ENCODE results near the gene SIRT3. TPM values are rescaled to one million over a fixed set of nuclear protein-coding genes. Genes with fewer than 3 reads are reported as not detected.
"Not testable (repeated sequence)": the region's sequence is repeated elsewhere in the genome, so short reads cannot be mapped to it uniquely, and the experiment has no call there.

Gene SIRT3
- total RNA-seq, 4 donors from 2014 or later: 12.7 to 24.1 (median 17.3) TPM

GRCh38 chr11:199004-199581 is 37.0 kb downstream of the SIRT3 start:
- peaks cover 0 to 20% (median 0%) of the 10 kb centered on the region in 3 donors for H3K4me1 ChIP-seq
- TF ChIP-seq POLR2A (IDR thresholded peaks at IDR 0.05) (no peak), EP300 (IDR thresholded peaks at IDR 0.05) (no peak), POLR2AphosphoS5 (IDR thresholded peaks at IDR 0.05) (no peak)
- TF ChIP-seq, protein P1, sequence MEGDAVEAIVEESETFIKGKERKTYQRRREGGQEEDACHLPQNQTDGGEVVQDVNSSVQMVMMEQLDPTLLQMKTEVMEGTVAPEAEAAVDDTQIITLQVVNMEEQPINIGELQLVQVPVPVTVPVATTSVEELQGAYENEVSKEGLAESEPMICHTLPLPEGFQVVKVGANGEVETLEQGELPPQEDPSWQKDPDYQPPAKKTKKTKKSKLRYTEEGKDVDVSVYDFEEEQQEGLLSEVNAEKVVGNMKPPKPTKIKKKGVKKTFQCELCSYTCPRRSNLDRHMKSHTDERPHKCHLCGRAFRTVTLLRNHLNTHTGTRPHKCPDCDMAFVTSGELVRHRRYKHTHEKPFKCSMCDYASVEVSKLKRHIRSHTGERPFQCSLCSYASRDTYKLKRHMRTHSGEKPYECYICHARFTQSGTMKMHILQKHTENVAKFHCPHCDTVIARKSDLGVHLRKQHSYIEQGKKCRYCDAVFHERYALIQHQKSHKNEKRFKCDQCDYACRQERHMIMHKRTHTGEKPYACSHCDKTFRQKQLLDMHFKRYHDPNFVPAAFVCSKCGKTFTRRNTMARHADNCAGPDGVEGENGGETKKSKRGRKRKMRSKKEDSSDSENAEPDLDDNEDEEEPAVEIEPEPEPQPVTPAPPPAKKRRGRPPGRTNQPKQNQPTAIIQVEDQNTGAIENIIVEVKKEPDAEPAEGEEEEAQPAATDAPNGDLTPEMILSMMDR (IDR thresholded peaks at IDR 0.05): no peak
- H3K36me3 ChIP-seq: peaks cover 0 to 43% of the 10 kb centered on the region in 2 donors
- WGBS, 2 donors (ENCODE audit: low coverage in 1 of 2): 62 to 100% methylated on average over 1 to 4 of the region's 13 CpGs
- H3K27ac ChIP-seq: no peak overlapping the region
- H3K4me3 ChIP-seq: no peak overlapping the region
- no peak for ATAC-seq
- no peaks in the 10 kb centered on the region for H3K27me3 ChIP-seq
- H3K9me3 ChIP-seq: no peaks in the 10 kb centered on the region

GRCh38 chr11:198236-198806 is 37.8 kb downstream of the SIRT3 start:
- Histone ChIP-seq H3K9me3 (no peaks in the 10 kb centered on the region), H3K4me3 (no peak overlapping the region), H3K27ac (no peak overlapping the region), H3K4me1 (peaks cover 0 to 12% (median 0%) of the 10 kb centered on the region in 3 donors), H3K27me3 (no peaks in the 10 kb centered on the region), H3K36me3 (peaks cover 0 to 35% of the 10 kb centered on the region in 2 donors)
- no peak for ATAC-seq
- no peak for TF ChIP-seq POLR2A (IDR thresholded peaks at IDR 0.05)
- no peak for TF ChIP-seq EP300 (IDR thresholded peaks at IDR 0.05)
- TF ChIP-seq POLR2AphosphoS5 (IDR thresholded peaks at IDR 0.05): no peak
- TF ChIP-seq, protein P1 (IDR thresholded peaks at IDR 0.05): no peak
- no CpG with 5 or more reads among the region's 21 CpGs for WGBS, 2 donors (ENCODE audit: low coverage in 1 of 2)

GRCh38 chr11:197741-198235 is 38.4 kb downstream of the SIRT3 start:
- no peaks in the 10 kb centered on the region for H3K27me3 ChIP-seq
- H3K27ac ChIP-seq: no peak overlapping the region
- TF ChIP-seq POLR2A (IDR thresholded peaks at IDR 0.05) (no peak), POLR2AphosphoS5 (IDR thresholded peaks at IDR 0.05) (no peak), EP300 (IDR thresholded peaks at IDR 0.05) (no peak)
- TF ChIP-seq, protein P1 (IDR thresholded peaks at IDR 0.05): no peak
- H3K4me1 ChIP-seq: peaks cover 0 to 9% (median 0%) of the 10 kb centered on the region in 3 donors
- H3K4me3 ChIP-seq: no peak overlapping the region
- no peaks in the 10 kb centered on the region for H3K9me3 ChIP-seq
- ATAC-seq: no peak
- peaks cover 0 to 30% of the 10 kb centered on the region in 2 donors for H3K36me3 ChIP-seq
- 81 to 93% methylated on average over 2 to 3 of the region's 9 CpGs for WGBS, 2 donors (ENCODE audit: low coverage in 1 of 2)

DNA sequence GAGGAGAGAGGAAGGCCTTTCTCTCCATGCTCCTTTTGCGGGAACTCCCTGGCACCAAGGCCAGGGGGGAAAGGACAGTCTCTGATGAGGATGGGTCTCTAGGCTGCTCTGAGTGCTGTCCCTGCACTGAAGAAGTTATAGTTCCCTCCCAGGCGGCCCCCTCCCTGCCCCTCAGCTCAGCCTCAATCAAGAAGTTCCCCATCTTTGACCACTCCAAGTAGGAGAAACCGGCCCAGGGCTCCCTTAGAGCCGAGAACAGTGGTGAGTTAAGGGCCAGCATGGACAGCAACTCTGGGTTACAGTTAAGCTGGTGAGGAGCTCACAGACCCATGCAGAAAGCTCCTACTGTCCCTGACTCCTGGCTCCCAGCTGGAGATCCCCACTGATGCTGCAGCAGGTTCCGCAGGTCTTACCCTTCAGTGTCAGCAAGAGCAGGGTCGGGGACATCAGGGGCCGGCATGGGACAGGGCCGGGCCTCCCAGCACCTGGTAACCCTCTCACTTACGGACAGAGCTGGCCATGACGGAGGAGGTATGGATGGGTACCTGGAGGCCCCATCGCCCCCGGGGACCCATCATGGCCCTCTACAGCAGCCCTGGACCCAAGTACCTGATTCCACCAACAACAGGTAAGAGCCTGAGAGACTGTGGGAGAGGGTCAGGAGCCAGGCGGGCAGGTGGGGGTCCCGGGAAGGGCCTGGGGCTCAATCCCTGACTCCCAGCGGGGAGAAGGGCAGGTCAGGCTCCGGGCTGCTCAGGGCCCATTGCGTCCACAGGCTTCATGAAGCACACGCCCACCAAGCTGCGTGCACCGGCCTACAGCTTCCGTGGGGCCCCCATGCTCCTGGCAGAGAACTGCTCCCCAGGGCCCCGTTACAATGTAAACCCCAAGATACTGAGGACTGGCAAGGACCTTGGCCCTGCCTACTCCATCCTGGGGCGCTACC is 39.1 kb downstream of the SIRT3 start:
- Histone ChIP-seq H3K27ac (no peak overlapping the region), H3K4me3 (no peak overlapping the region), H3K27me3 (no peaks in the 10 kb centered on the region), H3K36me3 (peaks cover 0 to 22% of the 10 kb centered on the region in 2 donors), H3K9me3 (no peaks in the 10 kb centered on the region), H3K4me1 (peaks cover 0 to 1% (median 0%) of the 10 kb centered on the region in 3 donors)
- ATAC-seq: no peak
- TF ChIP-seq POLR2AphosphoS5 (IDR thresholded peaks at IDR 0.05): no peak
- TF ChIP-seq POLR2A (IDR thresholded peaks at IDR 0.05): no peak
- TF ChIP-seq, protein P1 (IDR thresholded peaks at IDR 0.05): no peak
- no peak for TF ChIP-seq EP300 (IDR thresholded peaks at IDR 0.05)
- 50% methylated on average over 2 of the region's 23 CpGs; no CpG with 5 or more reads in 1 of the 2 donors for WGBS, 2 donors (ENCODE audit: low coverage in 1 of 2)

GRCh38 chr11:193481-193880 is 42.7 kb downstream of the SIRT3 start:
- not testable (repeated sequence) for H3K4me1 ChIP-seq, H3K4me3 ChIP-seq, H3K36me3 ChIP-seq, H3K27ac ChIP-seq, H3K27me3 ChIP-seq, ATAC-seq, H3K9me3 ChIP-seq
- 61 to 81% methylated on average over 3 to 5 of the region's 5 CpGs for WGBS, 2 donors (ENCODE audit: low coverage in 1 of 2)

DNA sequence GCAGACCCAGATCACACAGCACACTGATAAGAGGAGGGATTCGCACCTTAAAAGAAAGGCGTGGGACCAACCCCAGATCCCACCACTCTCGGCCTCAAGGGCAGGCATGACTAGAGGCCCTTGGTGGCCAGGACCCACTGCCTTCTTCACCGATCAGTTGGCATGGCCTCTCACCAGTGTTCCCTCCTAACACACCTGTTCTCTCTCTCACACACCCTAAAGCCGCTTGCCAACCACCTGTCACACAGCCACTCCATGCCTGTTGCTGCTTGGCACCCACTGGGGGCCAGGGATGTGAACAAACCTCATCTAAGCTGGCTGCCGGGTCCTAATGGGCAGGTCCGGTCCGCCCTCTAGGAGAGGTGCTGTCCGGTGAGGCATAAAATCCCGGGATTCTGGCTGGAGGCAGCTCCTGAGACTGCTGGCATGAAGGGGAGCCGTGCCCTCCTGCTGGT is 43.4 kb downstream of the SIRT3 start, which contains the start of gene SCGB1C1:
Gene SCGB1C1 (plus strand): TSS at position 405 of the 455 bp plus-strand sequence. CDS start 22 bp downstream, at position 427.
- H3K27ac ChIP-seq, H3K27me3 ChIP-seq, H3K9me3 ChIP-seq, H3K36me3 ChIP-seq, H3K4me1 ChIP-seq, ATAC-seq, H3K4me3 ChIP-seq: not testable (repeated sequence)
- no CpG with 5 or more reads among the region's 11 CpGs for WGBS, 2 donors (ENCODE audit: low coverage in 1 of 2)
